ENCODE results near the gene DCHS2. TPM values are rescaled to one million over a fixed set of nuclear protein-coding genes. Genes with fewer than 3 reads are reported as not detected.

Gene DCHS2
- total RNA-seq, 1 experiment from 2014 or later = 0.02 TPM

GRCh38 chr4:154528869-154529268, 37.3 kb upstream of the DCHS2 start:
- Histone ChIP-seq H3K9me2 (ENCODE audit: insufficient read depth) (no peaks in the 10 kb centered on the region), H3F3A (ENCODE audit: insufficient read depth, low read depth) (no peaks in the 10 kb centered on the region), H3K4me1 (replicated peaks; ENCODE audit: insufficient read depth) (no peaks in the 10 kb centered on the region), H4K20me1 (ENCODE audit: insufficient read depth) (no peaks in the 10 kb centered on the region), H3K79me2 (ENCODE audit: low read depth) (no peaks in the 10 kb centered on the region), H3K4me2 (no peak overlapping the region), H3K27me3 (ENCODE audit: insufficient read depth, low read depth) (no peaks in the 10 kb centered on the region), H3K27ac (no peak overlapping the region), H3K4me3 (no peak overlapping the region), H2AFZ (no peak overlapping the region), H3K9me3 (ENCODE audit: insufficient read depth, low read depth) (no peaks in the 10 kb centered on the region), H3K36me3 (ENCODE audit: low read depth) (no peaks in the 10 kb centered on the region)
- intact Hi-C loops (cut with micrococcal nuclease; ENCODE audit: unreplicated experiment) = no loop called here
- DNase-seq = no peak
- no peak for TF ChIP-seq CTCF (conservative IDR thresholded peaks at IDR 0.05)
- no peak for TF ChIP-seq EZH2 (IDR thresholded peaks at IDR 0.05; ENCODE audit: low read depth)
- ChIA-PET CTCF (no interaction called here), POLR2A (ENCODE audit: unreplicated experiment) (interaction anchor here (0.6 kb wide), 1 partner anchor 21 kb away, joined by 6 read pairs; the partner anchor contains the start of gene PLRG1)
- BruUV-seq (replicated peaks) = no TSS peak

- no peak overlapping the region for H3K4me2 ChIP-seq
- DNase-seq = no peak
- no peaks in the 10 kb centered on the region for H3K79me2 ChIP-seq (ENCODE audit: low read depth)
- intact Hi-C loops (cut with micrococcal nuclease; ENCODE audit: unreplicated experiment) = no loop called here
- ChIA-PET CTCF (no interaction called here), POLR2A (ENCODE audit: unreplicated experiment) (no interaction called here)
- no peaks in the 10 kb centered on the region for H3F3A ChIP-seq (ENCODE audit: insufficient read depth, low read depth)
- no TSS peak for BruUV-seq (replicated peaks)
- TF ChIP-seq EZH2 (IDR thresholded peaks at IDR 0.05; ENCODE audit: low read depth) (no peak), CTCF (conservative IDR thresholded peaks at IDR 0.05) (no peak)
- no peaks in the 10 kb centered on the region for H3K27me3 ChIP-seq (ENCODE audit: insufficient read depth, low read depth)
- H3K4me3 ChIP-seq = no peak overlapping the region
- H3K9me3 ChIP-seq (ENCODE audit: insufficient read depth, low read depth) = no peaks in the 10 kb centered on the region
- no peaks in the 10 kb centered on the region for H4K20me1 ChIP-seq (ENCODE audit: insufficient read depth)
- H3K27ac ChIP-seq = no peak overlapping the region
- H3K4me1 ChIP-seq (replicated peaks; ENCODE audit: insufficient read depth) = no peaks in the 10 kb centered on the region
- no peaks in the 10 kb centered on the region for H3K36me3 ChIP-seq (ENCODE audit: low read depth)
- H2AFZ ChIP-seq = no peak overlapping the region
- no peaks in the 10 kb centered on the region for H3K9me2 ChIP-seq (ENCODE audit: insufficient read depth)
These were observed 35.7 kb upstream of the DCHS2 start for GRCh38 chr4:154527308-154527707.

- Histone ChIP-seq H3K27me3 (ENCODE audit: insufficient read depth, low read depth) (no peaks in the 10 kb centered on the region), H4K20me1 (ENCODE audit: insufficient read depth) (no peaks in the 10 kb centered on the region), H3K4me3 (no peak overlapping the region), H3K9me3 (ENCODE audit: insufficient read depth, low read depth) (no peaks in the 10 kb centered on the region), H3K4me1 (replicated peaks; ENCODE audit: insufficient read depth) (no peaks in the 10 kb centered on the region), H3K4me2 (no peak overlapping the region), H3F3A (ENCODE audit: insufficient read depth, low read depth) (no peaks in the 10 kb centered on the region), H3K79me2 (ENCODE audit: low read depth) (no peaks in the 10 kb centered on the region), H3K27ac (no peak overlapping the region), H3K9me2 (ENCODE audit: insufficient read depth) (no peaks in the 10 kb centered on the region), H2AFZ (no peak overlapping the region), H3K36me3 (ENCODE audit: low read depth) (no peaks in the 10 kb centered on the region)
- no peak for TF ChIP-seq EZH2 (IDR thresholded peaks at IDR 0.05; ENCODE audit: low read depth)
- TF ChIP-seq CTCF (conservative IDR thresholded peaks at IDR 0.05) = no peak
- ChIA-PET POLR2A (ENCODE audit: unreplicated experiment) (no interaction called here), CTCF (no interaction called here)
- intact Hi-C loops (cut with micrococcal nuclease; ENCODE audit: unreplicated experiment) = no loop called here
- no peak for DNase-seq
- BruUV-seq (replicated peaks) = no TSS peak
These were observed 34.6 kb upstream of the DCHS2 start for GRCh38 chr4:154526151-154526550.
